HG03025 (cell line): Measurements from ENCODE around the gene CYP27C1.
A peak's percentile ranks its signal among the peaks of the same experiment; 100 is the strongest.
"Not testable (repeated sequence)": the region's sequence is repeated elsewhere in the genome, so short reads cannot be mapped to it uniquely, and the experiment has no call there.

ENCODE experiments used
- ATAC-seq: cut with Tn5 transposase; IDR thresholded peaks from one replicate; pipeline ENCODE4 v1.9.1; 2021; ENCODE audit warnings: mild to moderate bottlenecking, moderate library complexity; ENCODE audit not compliant: unreplicated experiment, low FRiP score

Gene CYP27C1

DNA sequence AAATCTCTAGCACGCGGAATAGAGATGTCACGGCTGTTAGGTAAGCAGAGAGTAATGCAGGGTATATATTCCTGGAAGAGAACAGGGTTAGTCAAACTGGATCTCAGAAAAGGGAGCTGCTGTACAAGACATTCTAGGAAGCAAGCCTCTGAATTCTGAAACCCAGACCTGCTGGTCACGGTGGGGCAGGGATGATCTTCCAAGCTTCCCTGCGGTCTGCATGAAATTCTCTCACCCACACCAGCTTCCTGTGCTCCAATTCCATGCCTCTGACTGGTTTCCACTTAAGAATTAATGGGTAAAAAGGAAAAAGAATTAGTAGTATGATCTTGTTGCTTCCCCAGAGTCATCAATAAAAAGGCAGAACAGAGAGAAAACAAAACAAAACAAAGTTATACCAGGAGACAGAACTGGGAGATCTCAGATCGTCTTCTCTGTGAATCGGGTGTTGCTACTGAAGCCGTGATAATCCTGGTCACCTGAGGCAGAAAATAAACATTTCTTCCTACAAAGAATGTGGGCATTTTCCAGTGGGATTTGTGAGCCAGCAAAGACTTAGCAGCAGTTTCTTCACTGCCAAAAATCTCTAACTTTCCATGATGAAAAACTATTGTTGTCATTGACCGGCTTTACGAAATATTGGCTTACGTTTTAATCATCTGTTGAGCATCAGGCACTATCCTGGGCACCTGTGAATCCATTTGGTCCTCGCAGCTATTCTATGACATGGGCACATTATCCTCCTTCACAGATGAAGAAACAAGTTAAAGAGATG lies 5.3 kb upstream of the CYP27C1 start:
- ATAC-seq: no peak

DNA sequence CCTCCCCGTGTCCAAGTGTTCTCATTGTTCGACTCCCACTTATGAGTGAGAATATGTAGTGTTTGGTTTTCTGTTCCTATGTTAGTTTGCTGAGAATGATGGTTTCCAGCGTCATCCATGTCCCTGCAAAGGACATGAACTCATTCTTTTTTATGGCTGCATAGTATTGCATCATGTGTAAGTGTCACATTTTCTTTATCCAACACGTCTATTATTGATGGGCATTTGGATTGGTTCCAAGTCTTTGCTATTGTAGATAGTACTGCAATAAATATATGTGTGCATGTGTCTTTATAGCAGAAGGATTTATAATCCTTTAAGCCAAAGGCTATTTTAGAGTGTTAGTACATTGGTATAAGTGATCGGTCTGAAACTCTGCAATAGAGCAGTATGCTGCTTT lies 4.0 kb upstream of the CYP27C1 start:
- ATAC-seq: not testable (repeated sequence)

DNA sequence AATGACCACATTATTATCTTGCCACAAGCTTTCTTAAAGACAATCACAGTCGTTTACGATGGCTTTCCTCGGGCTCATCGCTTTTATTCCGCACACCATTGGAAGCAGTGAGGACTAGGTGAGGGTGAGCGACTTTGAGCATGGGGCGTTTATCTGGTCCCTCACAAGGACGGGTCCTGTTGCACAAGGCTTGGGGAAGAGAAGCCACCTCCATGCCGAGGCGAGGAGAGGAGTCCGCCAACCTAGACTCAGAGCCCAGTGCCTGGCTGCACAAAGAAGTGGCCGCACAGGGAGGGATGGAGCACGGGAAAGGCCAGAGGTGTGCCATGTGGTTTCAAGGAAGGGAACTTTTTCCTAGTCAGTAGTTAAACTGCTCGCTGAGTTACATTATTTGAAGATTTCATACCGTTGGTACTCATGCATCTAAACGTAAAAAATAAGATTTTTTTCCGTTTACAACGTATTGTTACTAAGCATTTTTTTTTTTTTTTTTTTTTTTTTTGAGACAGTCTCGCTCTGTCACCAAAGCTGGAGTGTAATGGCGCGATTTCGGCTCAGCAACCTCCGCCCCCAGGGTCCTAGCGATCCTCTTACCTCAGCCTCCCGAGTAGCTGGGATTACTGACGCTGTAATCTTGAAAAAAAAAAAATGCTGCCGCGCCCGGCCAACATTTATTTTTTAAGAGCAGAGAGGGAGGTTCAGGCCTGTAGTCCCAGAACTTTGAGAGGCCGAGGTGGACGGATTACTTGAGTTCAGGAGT lies 849 bp upstream of the CYP27C1 start:
- ATAC-seq: no peak

DNA sequence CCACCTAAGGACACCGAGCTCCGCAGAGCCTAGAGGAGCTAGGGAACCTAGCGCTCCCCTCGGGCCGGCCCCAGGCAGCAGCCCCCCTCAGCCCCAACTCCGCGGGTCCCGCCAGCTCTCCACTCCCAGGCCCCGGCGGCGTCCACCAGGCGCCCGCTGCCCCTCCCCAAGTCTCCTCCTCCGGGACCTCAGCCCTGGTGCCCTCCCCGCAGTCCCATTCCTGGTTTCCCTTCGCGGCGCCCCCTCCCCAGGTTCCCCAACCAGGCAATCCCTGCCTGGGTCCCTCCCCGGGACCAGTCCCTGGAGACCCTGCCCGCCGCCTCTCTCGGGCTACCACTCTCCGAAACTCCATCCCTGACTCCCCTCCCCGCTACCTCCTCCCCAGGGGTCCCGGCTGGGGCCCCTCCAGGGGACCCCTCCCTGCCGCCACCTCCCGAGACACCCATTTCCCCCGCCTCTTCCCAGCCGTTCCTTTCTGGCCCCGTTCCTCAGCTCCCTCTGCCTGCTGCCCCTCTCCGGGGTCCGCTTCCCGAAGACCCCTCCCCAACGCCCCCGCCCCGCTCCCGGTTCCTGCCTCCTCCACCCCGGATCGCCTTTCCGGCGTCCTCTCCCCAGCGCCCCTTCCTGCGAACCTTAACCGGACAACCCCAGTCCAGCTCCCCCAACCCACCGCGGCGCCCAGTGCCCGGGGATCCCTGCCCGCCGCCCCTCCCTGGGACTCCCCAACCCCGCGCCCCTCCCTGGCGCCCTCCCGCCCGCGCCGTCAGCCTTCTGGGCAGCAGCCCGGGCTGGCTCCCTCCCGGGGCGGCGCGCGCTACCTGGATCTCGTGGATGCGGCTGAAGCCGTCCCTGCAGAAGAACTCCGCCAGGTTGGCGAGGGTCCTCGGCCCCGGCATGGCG lies 678 bp downstream of the CYP27C1 start:
- ATAC-seq: no peak

DNA sequence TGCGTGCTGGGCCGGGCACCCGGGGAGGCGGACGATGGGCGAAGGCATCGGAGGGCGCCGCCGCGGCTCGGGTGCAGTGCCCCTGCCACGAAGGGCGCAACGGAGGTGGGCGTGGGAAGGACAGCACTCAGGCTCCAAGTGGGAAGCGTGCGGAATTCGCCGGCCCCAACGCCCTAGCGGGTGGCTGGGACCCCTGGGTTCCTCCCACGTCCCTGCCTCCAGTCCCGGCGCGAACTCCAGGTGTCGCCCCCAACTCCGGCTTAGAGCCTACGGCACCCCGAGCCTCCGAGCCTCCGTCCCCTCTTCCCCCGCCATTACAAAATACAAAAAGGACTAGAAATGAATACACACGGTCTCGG lies 1.3 kb downstream of the CYP27C1 start:
- no peak for ATAC-seq

DNA sequence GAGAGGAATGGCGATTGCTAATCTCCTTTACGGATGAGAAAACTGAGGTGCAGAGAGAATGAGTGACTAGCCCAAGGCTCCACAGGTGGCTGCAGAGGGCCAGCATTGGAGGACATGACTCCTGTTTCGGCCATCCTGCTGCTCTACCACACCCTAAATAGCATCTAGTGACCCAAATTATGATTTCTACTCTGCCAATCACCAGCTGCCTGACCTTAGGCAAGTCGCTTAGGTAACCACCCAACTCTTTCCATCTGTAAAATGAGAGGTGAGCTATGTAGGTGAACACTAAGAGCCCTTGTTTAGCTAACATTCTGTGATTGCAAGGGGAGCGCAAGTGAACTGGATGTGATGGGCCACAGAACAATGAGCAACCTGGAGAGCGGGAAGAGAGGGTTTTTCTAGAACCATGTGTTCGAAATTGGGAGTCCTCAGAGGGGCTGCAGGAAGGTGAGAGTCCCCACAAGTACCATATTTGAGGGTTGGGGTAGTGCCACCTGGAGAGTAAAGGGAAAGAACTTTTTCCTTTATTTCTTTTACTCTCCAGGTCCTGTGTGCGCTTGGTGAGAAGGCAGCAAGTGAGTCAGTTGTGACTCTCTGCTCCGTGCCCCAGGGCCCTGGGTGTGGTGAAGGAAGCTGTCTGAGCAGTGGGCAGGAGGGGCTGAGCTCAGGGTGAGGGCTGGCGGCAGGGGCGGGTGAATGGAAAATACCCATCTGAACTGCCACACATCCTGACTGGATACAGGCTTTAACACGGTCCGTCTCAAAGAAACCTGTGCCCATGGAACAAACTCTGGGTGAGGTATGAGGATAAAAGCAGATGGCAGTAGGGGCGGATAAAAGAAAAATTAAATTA lies 2.4 kb downstream of the CYP27C1 start:
- ATAC-seq: no peak

DNA sequence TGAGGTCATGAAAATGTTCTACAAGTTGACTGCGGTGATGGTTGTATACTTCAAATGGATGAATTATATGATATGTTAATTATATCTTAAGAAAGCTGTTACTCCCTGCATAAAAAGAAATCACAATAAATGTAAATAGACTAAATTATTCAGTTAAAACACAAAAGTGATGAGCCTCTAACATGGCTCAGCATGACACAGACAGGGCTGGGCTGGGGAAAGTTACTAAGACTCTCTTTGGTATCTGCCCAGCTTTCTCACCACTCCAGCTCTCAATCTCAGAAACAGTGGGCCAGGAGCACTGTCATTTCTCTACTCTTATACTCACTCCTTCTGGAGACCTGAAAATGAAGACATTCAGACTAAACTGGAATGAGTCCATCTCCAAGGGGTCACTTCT lies 3.5 kb downstream of the CYP27C1 start:
- no peak for ATAC-seq

DNA sequence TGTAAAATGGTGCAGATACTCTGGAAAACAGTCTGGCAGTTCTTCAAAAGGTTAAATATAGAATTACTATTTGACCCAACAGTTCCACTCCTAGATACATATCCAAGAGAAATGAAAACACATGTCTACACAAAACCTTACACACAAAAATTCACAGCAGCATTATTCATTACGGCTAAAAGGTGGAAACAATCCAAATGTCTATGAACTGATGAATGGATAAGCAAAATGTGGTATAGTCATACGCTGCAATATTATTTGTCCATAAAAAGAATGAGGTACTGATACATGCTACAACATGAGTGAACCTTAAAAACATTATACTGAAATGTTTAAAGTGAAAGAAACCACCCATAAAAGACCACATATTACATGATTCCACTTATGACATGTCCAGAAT lies 4.0 kb downstream of the CYP27C1 start:
- no peak for ATAC-seq

DNA sequence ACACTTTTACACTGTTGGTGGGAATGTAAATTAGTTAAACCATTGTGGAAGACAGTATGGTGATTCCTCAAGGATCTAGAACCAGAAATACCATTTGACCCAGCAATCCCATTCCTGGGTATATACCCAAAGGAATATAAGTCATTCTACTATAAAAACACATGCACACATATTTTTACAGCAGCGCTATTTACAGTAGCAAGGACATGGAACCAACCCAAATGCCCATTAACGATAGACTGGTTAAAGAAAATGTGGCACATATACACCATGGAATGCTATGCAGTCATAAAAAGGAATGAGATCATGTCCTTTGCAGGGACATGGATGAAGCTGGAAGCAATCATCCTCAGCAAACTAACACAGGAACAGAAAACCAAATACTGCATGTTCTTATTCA lies 5.9 kb downstream of the CYP27C1 start:
- ATAC-seq: not testable (repeated sequence)

DNA sequence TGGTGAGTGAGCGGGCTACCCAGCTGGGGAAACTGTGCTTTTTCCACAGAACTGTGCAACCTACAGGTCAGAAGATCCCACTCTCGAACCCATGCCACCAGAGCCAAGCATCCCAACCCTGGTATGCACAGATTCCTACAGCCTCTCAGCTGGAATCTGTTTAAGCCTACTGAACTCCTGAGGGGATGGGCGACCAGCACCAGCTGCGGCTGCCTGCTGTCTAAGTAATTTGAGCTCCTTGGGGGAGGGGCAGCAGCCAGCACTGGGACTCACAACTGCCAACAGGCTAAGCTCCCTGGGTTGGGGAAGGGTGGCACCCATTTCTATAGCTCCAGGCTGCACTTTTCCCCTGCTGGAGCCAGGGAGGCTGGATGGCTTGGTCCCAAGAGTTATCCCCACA lies 11.8 kb downstream of the CYP27C1 start:
- ATAC-seq: no peak

DNA sequence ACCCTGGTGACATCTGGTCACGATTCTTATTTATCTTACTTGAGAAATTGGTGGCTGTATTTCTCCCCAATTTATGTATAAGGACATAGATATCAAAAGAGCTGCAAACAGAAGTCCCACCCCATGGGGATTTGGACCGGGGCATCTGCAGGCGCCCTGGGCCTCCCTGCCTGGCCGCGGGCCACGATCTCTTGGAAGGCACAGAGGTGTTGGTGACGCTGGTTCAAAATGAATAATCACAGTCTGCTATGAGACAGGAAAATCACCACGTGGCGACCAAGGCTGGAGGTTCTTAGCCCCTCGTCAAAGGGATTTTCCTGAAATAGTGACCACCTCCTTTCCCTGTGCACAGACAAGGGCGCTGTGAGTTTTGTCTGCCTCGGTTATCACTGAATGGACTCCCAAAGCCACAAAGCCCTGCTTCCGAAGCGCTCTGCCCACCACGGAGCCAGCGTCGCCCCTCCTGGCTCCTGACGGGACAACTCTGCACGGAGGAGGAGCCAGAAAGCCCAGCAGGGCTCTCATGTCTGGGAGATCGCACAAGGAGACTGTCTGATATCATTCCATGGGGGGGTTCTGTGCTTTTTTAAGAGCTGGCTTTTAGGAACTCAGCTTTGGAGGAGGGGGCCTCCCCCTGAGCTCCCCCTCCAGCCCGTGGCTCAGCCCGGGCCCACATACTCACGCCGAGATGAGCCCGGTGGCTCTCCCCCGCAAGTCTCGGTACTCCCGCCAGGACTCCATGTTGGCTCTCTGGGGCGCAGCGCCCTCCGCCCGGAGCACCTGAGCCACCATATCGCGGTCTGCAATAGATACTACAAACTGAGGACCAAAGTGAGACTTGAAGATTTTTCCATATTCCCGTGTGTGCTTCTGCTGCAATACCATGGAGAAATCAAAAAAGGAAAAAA lies 14.6 kb downstream of the CYP27C1 start:
- ATAC-seq: no peak

DNA sequence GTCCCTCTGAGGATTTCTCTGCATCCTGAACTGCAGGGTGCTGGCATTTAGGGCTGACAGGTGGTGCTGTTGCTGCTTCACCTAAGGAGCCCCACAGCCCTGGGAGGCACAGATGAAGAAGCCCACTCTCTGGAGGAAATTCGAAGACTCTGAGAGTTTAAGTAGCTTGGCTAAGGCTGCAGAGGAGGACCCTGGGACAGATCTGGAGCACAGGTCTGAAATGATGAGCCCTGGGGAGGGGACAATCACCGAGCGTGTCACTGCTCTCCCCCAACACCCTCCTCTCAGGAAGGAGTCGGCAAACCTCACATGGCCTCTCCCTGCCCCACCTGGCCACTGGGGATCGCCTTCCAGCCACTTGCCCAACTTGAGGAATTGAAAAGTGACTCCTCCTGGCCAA lies 18.6 kb downstream of the CYP27C1 start:
- no peak for ATAC-seq

DNA sequence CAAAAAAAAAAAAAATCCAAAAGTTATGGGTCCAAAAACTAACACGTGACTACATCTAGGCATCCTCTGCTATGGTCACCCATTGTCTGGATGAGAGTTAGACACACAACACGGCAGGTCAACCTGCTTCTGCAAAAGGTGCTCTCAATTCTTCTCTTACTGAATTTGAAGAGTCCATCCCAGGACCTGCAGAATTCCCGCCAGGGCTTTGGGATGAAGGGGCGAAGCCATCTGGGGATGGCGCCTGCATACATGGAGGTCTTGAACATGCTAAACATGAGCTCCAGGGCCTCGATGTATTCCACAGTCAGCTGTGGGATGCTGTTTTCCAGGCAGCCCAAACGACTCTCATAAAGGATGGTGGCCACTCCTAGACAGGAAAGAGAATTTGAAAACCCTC lies 19.1 kb downstream of the CYP27C1 start:
- ATAC-seq: no peak

DNA sequence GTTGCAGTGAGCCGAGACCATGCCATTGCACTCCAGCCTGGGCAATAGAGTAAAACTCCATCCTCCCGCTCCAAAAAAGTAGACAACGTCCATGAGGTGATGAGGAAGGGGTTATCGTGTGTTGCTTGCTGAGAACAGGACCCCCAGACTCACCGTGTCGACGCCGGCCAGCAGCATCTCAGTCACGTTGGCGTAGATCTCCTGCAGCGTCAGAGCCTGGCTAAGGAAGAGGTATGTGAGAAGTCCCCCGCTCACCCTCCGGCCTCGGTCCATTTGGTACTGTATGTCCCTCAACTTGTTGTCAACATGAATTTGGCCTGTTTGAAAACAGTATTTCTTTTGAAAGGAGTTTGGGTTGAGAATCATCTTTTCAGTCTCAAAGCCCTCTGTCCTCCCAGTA lies 20.9 kb downstream of the CYP27C1 start:
- no peak for ATAC-seq

DNA sequence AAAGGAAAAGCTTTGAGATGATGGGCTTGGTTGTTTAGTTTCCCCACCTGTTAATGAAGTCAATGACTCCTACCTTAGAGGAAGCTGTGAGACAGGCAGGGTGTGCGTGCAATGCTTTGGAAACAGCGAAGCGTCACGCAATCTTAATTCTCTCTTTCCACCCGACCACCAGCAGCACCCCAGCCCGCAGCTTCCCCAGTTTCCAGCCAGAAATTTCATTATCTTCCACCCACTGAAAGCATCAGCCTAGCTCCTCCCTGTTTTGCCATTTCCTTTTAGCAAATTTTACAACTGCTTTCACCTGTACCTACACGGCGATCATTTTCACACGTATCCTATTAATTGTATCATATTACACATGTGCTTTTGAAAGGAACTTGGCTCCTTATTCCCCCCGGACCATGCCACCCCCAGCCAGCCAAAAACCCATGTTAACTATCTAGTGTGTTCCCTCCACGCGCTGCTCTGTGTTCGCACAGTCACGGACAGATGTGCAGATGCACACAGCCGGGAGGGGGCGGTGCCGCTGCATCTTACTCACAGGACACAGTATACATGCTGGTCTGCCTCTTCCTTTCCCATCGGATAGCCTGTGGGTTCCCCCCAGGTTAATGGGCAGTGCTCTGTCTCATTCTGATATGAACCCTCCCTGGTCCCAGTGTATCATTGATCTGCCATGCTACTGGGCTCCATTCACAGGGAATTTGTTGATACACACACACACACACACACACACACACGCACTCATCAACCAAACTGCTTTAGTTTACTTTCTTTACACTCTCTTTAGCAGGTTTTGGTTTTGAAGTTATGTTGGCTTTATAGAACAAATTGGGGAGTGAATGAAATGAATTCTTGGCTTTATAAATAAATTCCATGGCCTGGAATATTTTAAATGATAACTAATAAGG lies 22.4 kb downstream of the CYP27C1 start:
- ATAC-seq: peak; percentile 75

DNA sequence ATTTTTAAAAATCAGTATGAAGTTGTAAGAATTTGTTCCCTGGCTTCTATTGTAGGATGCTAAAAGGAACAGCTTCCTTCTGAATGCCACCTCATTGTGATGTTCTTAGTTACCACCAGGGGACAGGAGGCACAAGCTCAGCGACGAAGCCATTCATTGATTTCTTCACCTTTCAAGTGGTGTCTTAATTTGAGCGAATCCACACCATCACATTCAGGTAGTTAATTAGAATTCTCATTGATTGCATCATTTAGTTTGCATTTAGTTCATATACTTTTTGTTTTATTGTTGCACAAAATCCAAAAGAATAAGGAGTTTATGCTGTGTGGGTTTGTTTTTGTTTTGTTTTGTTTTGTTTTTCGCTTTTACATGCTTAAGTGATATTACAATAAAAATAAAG lies 23.1 kb downstream of the CYP27C1 start:
- ATAC-seq: no peak

DNA sequence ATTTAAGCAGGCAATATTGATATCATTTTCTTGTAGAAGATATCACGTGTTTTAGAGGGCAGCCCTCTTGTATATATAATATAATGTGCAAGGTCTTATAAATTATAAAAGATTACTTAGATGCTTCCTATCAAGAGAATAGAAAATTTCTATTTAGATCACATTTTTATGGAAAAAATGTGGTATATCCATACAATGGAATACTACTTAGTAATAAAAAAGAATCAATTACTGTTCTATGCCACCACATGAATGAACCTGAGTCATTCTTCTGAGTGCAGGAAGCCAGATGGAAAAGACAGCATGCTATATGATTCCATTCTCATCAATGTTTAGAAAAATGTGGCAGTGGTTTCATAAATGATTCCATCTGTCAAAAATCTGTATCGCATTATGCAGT lies 23.6 kb downstream of the CYP27C1 start:
- ATAC-seq: no peak
